PC-9 (cell line): ENCODE measurements around the gene DUSP14. TPM values are rescaled to one million over a fixed set of nuclear protein-coding genes. Genes with fewer than 3 reads are reported as not detected.

ENCODE experiments used
- BruUV-seq: library from RNA; stranded (reverse); fragments of 400-500 nt; replicated peaks from 2 replicates; lab custom pipeline; 2021; lab: Mats Ljungman, UMichigan
- CTCF ChIA-PET: fragments of 300-600 bp; sonication (Branson Sonifier 250); formaldehyde crosslinking; loops from one replicate; lab custom pipeline; 2022; ENCODE audit warnings: antibody characterized with exemption; lab: Charles Lee
- POLR2A ChIA-PET: fragments of 300-600 bp; sonication (Branson Sonifier 250); formaldehyde crosslinking; loops from one replicate; lab custom pipeline; 2022; ENCODE audit warnings: antibody characterized with exemption; ENCODE audit not compliant: unreplicated experiment; lab: Charles Lee
- DNase-seq, 2 experiments: peaks; one replicate each; pipeline versions ENCODE4 v3.0.0 to v3.0.0-alpha.2; 2015 to 2022; ENCODE audit warnings: mixed read lengths in 1 of 2
- H2AFZ ChIP-seq: fragments of 200-600 bp; sonication (generic); 2 replicates; pipeline ENCODE4 v1.8.1; 2017; ENCODE audit warnings: antibody characterized with exemption
- H3F3A ChIP-seq: fragments of 200-600 bp; sonication (generic); 2 replicates; pipeline ENCODE4 v1.8.1; 2017; ENCODE audit warnings: antibody characterized with exemption, mild to moderate bottlenecking, low read depth; ENCODE audit not compliant: insufficient read depth
- H3K27ac ChIP-seq: fragments of 200-600 bp; sonication (generic); 2 replicates; pipeline ENCODE4 v1.6.1; 2016; ENCODE audit warnings: mixed run types
- H3K27me3 ChIP-seq: fragments of 200-600 bp; sonication (generic); 2 replicates; pipeline ENCODE4 v1.6.1; 2016; ENCODE audit warnings: low read depth, mixed run types; ENCODE audit not compliant: insufficient read depth
- H3K36me3 ChIP-seq: fragments of 200-600 bp; sonication (generic); 2 replicates; pipeline ENCODE4 v1.6.1; 2016; ENCODE audit warnings: low read depth, mixed run types
- H3K4me1 ChIP-seq: fragments of 200-600 bp; sonication (generic); replicated peaks from 2 replicates; pipeline ENCODE4 v1.6.1; 2016; ENCODE audit warnings: mixed run types; ENCODE audit not compliant: insufficient read depth
- H3K4me2 ChIP-seq: fragments of 200-600 bp; sonication (generic); 2 replicates; pipeline ENCODE4 v1.6.1; 2017; ENCODE audit warnings: mixed run types
- H3K4me3 ChIP-seq: fragments of 200-600 bp; sonication (generic); 2 replicates; pipeline ENCODE4 v1.6.1; 2016; ENCODE audit warnings: mixed run types
- H3K79me2 ChIP-seq: fragments of 200-600 bp; sonication (generic); 2 replicates; pipeline ENCODE4 v1.6.1; 2017; ENCODE audit warnings: low read depth, mixed run types
- H3K9me2 ChIP-seq: fragments of 200-600 bp; sonication (generic); 2 replicates; pipeline ENCODE4 v1.8.1; 2017; ENCODE audit warnings: mild to moderate bottlenecking; ENCODE audit not compliant: insufficient read depth
- H3K9me3 ChIP-seq: fragments of 200-600 bp; sonication (generic); 2 replicates; pipeline ENCODE4 v1.8.1; 2016; ENCODE audit warnings: low read depth; ENCODE audit not compliant: insufficient read depth
- H4K20me1 ChIP-seq: fragments of 200-600 bp; sonication (generic); 2 replicates; pipeline ENCODE4 v1.8.1; 2017; ENCODE audit not compliant: insufficient read depth
- EZH2 ChIP-seq: fragments of 200-600 bp; sonication (generic); IDR thresholded peaks from 2 replicates; pipeline ENCODE4 v1.8.0; 2017; ENCODE audit warnings: antibody characterized with exemption, low read depth
- intact Hi-C: fragments of 100-400 bp; cut with micrococcal nuclease; formaldehyde crosslinking; loops from one replicate; pipeline ENCODE4 v1.10.0; 2022; ENCODE audit not compliant: unreplicated experiment
- total RNA-seq: library from RNA; stranded (reverse); gene quantifications from 2 replicates; pipeline ENCODE4 v1.2.3, GENCODE V29; 2021
- TF ChIP-seq, protein P1 (sequence below): fragments of 200-600 bp; sonication (generic); conservative IDR thresholded peaks from 2 replicates; pipeline ENCODE4 v1.6.1; 2017; ENCODE audit warnings: mixed run types, antibody characterized with exemption, mild to moderate bottlenecking, moderate library complexity

Gene DUSP14
- total RNA-seq, 1 experiment from 2014 or later, result 23.3 TPM

GRCh38 chr17:37538981-37539659 lies 49.4 kb downstream of the DUSP14 start:
- CTCF ChIA-PET, result no interaction called here
- no TSS peak for BruUV-seq
- intact Hi-C loops, result no loop called here

GRCh38 chr17:37541880-37542660 lies 52.4 kb downstream of the DUSP14 start:
- no peaks in the 10 kb centered on the region for H4K20me1 ChIP-seq
- H3K9me3 ChIP-seq, result no peaks in the 10 kb centered on the region
- H3K27me3 ChIP-seq, result no peaks in the 10 kb centered on the region
- ChIA-PET CTCF (interaction anchor here (0.6 kb wide), 1 partner anchor 28 kb away, joined by 9 read pairs; no protein-coding TSS in a partner anchor), POLR2A (no interaction called here)
- no peak overlapping the region for H3K4me2 ChIP-seq
- H3K4me3 ChIP-seq, result no peak overlapping the region
- H3F3A ChIP-seq, result no peaks in the 10 kb centered on the region
- no peak overlapping the region for H2AFZ ChIP-seq
- intact Hi-C loops, result no loop called here
- H3K4me1 ChIP-seq, result peaks cover 6% of the 10 kb centered on the region; the same call in 1 of the 2 replicates
- peak overlapping the region; percentile 17; the same call in 1 of the 2 replicates for H3K27ac ChIP-seq
- no peak for DNase-seq
- H3K36me3 ChIP-seq, result peaks cover 13% of the 10 kb centered on the region; the same call in 1 of the 2 replicates
- no peaks in the 10 kb centered on the region for H3K79me2 ChIP-seq
- BruUV-seq, result no TSS peak
- TF ChIP-seq, protein P1, sequence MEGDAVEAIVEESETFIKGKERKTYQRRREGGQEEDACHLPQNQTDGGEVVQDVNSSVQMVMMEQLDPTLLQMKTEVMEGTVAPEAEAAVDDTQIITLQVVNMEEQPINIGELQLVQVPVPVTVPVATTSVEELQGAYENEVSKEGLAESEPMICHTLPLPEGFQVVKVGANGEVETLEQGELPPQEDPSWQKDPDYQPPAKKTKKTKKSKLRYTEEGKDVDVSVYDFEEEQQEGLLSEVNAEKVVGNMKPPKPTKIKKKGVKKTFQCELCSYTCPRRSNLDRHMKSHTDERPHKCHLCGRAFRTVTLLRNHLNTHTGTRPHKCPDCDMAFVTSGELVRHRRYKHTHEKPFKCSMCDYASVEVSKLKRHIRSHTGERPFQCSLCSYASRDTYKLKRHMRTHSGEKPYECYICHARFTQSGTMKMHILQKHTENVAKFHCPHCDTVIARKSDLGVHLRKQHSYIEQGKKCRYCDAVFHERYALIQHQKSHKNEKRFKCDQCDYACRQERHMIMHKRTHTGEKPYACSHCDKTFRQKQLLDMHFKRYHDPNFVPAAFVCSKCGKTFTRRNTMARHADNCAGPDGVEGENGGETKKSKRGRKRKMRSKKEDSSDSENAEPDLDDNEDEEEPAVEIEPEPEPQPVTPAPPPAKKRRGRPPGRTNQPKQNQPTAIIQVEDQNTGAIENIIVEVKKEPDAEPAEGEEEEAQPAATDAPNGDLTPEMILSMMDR, result no peak
- H3K9me2 ChIP-seq, result no peaks in the 10 kb centered on the region

More at GRCh38 chr17:37538981-37539659, 49.4 kb downstream of the DUSP14 start:
- Histone ChIP-seq H3K9me3 (no peaks in the 10 kb centered on the region), H3K4me3 (no peak overlapping the region), H3K9me2 (no peaks in the 10 kb centered on the region), H3K4me1 (peaks cover 6% of the 10 kb centered on the region; the same call in 1 of the 2 replicates), H4K20me1 (no peaks in the 10 kb centered on the region), H3K27ac (no peak overlapping the region), H3K79me2 (no peaks in the 10 kb centered on the region), H3F3A (no peaks in the 10 kb centered on the region), H3K4me2 (no peak overlapping the region), H3K36me3 (peaks cover 21% of the 10 kb centered on the region; the same call in 1 of the 2 replicates), H2AFZ (no peak overlapping the region), H3K27me3 (no peaks in the 10 kb centered on the region)
- no peak for DNase-seq
- TF ChIP-seq, protein P1, result no peak
- TF ChIP-seq EZH2, result no peak
- POLR2A ChIA-PET, result no interaction called here

GRCh38 chr17:37543637-37544052 lies 54.0 kb downstream of the DUSP14 start:
- no peak for DNase-seq
- Histone ChIP-seq H3K4me1 (peaks cover 6% of the 10 kb centered on the region; the same call in 1 of the 2 replicates), H2AFZ (no peak overlapping the region), H3K9me2 (no peaks in the 10 kb centered on the region), H3K4me3 (no peak overlapping the region), H3F3A (no peaks in the 10 kb centered on the region), H3K27me3 (no peaks in the 10 kb centered on the region), H3K4me2 (no peak overlapping the region), H4K20me1 (no peaks in the 10 kb centered on the region), H3K27ac (no peak overlapping the region), H3K9me3 (no peaks in the 10 kb centered on the region), H3K36me3 (peaks cover 13% of the 10 kb centered on the region; the same call in 1 of the 2 replicates), H3K79me2 (no peaks in the 10 kb centered on the region)
- TF ChIP-seq, protein P1, result no peak
- TF ChIP-seq EZH2, result no peak
- BruUV-seq, result no TSS peak
- CTCF ChIA-PET, result no interaction called here
- POLR2A ChIA-PET, result no interaction called here
- intact Hi-C loops, result no loop called here
